Peyer's patch (tissue), 4 donors: Measurements from ENCODE around the gene SETD2.

Experiments used
- CTCF ChIP-seq, 6 experiments: fragments of 450-650 bp in 4 of 6; fragments of 200-600 bp in 2 of 6; sonication (generic) in 1 of 6; IDR thresholded peaks; one replicate each; pipeline ENCODE4 v1.5.1; 2017 to 2019; ENCODE audit warnings: antibody characterized with exemption in 6 of 6, mild to moderate bottlenecking in 3 of 6, moderate library complexity in 1 of 6
- POLR2A ChIP-seq, 2 donors: fragments of 450-650 bp; IDR thresholded peaks; one replicate each; pipeline ENCODE4 v1.5.1; 2017; ENCODE audit warnings: antibody characterized with exemption in 2 of 2, mild to moderate bottlenecking in 2 of 2, moderate library complexity in 2 of 2

- TF ChIP-seq CTCF (IDR thresholded peaks at IDR 0.05) (no peak), POLR2A (IDR thresholded peaks at IDR 0.05) (no peak)
Observed at GRCh38 chr3:47016934-47017435, 146.9 kb downstream of the SETD2 start.
